Superior temporal gyrus (tissue), 1 donor: ENCODE results near the gene GOLGA1.
"Not testable (repeated sequence)": the region's sequence is repeated elsewhere in the genome, so short reads cannot be mapped to it uniquely, and the experiment has no call there.

Experiments used
- DNase-seq: peaks from one replicate; pipeline ENCODE4 v3.0.0-alpha.2; 2016; ENCODE audit errors: extremely low spot score

The GOLGA1 gene

GRCh38 chr9:124941679-124942561 is 1.0 kb upstream of the GOLGA1 start:
- no peak for DNase-seq

- no peak for DNase-seq
These were observed 376 bp downstream of the GOLGA1 start for GRCh38 chr9:124940521-124940893.

- DNase-seq = no peak
These were observed 939 bp downstream of the GOLGA1 start for GRCh38 chr9:124939944-124940343.

- no peak for DNase-seq
These were observed 6.6 kb downstream of the GOLGA1 start for GRCh38 chr9:124934290-124934689.

GRCh38 chr9:124932333-124932732 is 8.6 kb downstream of the GOLGA1 start:
- DNase-seq = no peak

- no peak for DNase-seq
These were observed 11.4 kb downstream of the GOLGA1 start for GRCh38 chr9:124929464-124929863.

GRCh38 chr9:124928116-124928515 is 12.8 kb downstream of the GOLGA1 start:
- DNase-seq = no peak

GRCh38 chr9:124920394-124920793 is 20.5 kb downstream of the GOLGA1 start:
- DNase-seq = not testable (repeated sequence)

GRCh38 chr9:124914753-124915405 is 26.0 kb downstream of the GOLGA1 start:
- DNase-seq = no peak

- no peak for DNase-seq
These were observed 27.5 kb downstream of the GOLGA1 start for GRCh38 chr9:124913378-124913777.

GRCh38 chr9:124911766-124912165 is 29.1 kb downstream of the GOLGA1 start:
- DNase-seq = no peak

GRCh38 chr9:124908098-124908497 is 32.8 kb downstream of the GOLGA1 start:
- DNase-seq = no peak

- no peak for DNase-seq
These were observed 33.9 kb downstream of the GOLGA1 start for GRCh38 chr9:124906966-124907365.

GRCh38 chr9:124899845-124900244 is 41.0 kb downstream of the GOLGA1 start:
- no peak for DNase-seq

- no peak for DNase-seq
These were observed 43.1 kb downstream of the GOLGA1 start for GRCh38 chr9:124897570-124898460.

- no peak for DNase-seq
These were observed 46.1 kb downstream of the GOLGA1 start for GRCh38 chr9:124894741-124895170.

- DNase-seq = peak; percentile 78
These were observed 46.7 kb downstream of the GOLGA1 start for GRCh38 chr9:124894035-124894740.

GRCh38 chr9:124890179-124890578 is 50.7 kb downstream of the GOLGA1 start:
- no peak for DNase-seq

GRCh38 chr9:124889006-124889405 is 51.9 kb downstream of the GOLGA1 start:
- DNase-seq = no peak

- DNase-seq = no peak
These were observed 53.1 kb downstream of the GOLGA1 start for GRCh38 chr9:124887832-124888231.

GRCh38 chr9:124886866-124887492 is 53.9 kb downstream of the GOLGA1 start:
- DNase-seq = no peak
